Activated CD8-positive, alpha-beta T cell treated with anti-CD3 and anti-CD28 coated beads, Interleukin-2, amount 10 ng/mL, durations not matched to agents 7 days and 5 days (primary cell): ENCODE results near the gene CTNNBIP1. TPM values are rescaled to one million over a fixed set of nuclear protein-coding genes. Genes with fewer than 3 reads are reported as not detected.
"Not testable (repeated sequence)": the region's sequence is repeated elsewhere in the genome, so short reads cannot be mapped to it uniquely, and the experiment has no call there.

Source experiments
- ATAC-seq: fragments of 150-1000 bp; cut with Tn5 transposase; one replicate; pipeline ENCODE4 v1.10.0; 2021; ENCODE audit warnings: moderate library complexity
- CTCF ChIA-PET: fragments of 350-600 bp; sonication (Branson Sonifier 250); formaldehyde crosslinking; loops from one replicate; lab custom pipeline; 2021; ENCODE audit warnings: antibody characterized with exemption; lab: Charles Lee
- POLR2A ChIA-PET: fragments of 350-600 bp; sonication (Branson Sonifier 250); formaldehyde crosslinking; loops from one replicate; lab custom pipeline; 2021; ENCODE audit warnings: antibody characterized with exemption; lab: Charles Lee
- DNase-seq: peaks from one replicate; pipeline ENCODE4 v3.0.0-alpha.2; 2020
- H3K27ac Mint-ChIP-seq: one replicate; pipeline ENCODE4 v1.8.0; 2021; ENCODE audit warnings: mild to moderate bottlenecking, mixed read lengths
- H3K27me3 Mint-ChIP-seq: one replicate; pipeline ENCODE4 v1.8.0; 2021; ENCODE audit warnings: low read depth, mixed read lengths
- H3K36me3 Mint-ChIP-seq: one replicate; pipeline ENCODE4 v1.8.0; 2021; ENCODE audit warnings: low read depth, mixed read lengths
- H3K4me1 Mint-ChIP-seq: one replicate; pipeline ENCODE4 v1.8.0; 2021; ENCODE audit warnings: low read depth, mixed read lengths
- H3K4me3 Mint-ChIP-seq: one replicate; pipeline ENCODE4 v1.8.0; 2021; ENCODE audit warnings: mild to moderate bottlenecking, mixed read lengths
- H3K9me3 Mint-ChIP-seq: one replicate; pipeline ENCODE4 v1.8.0; 2022; ENCODE audit warnings: mixed read lengths; ENCODE audit not compliant: insufficient read depth
- total RNA-seq, 2 experiments: library from RNA; stranded (reverse); gene quantifications; one replicate each; pipeline ENCODE4 v1.2.3, GENCODE V29; 2021

Gene CTNNBIP1
- total RNA-seq, 2 experiments from 2014 or later, result 18.2 to 23.6 TPM

DNA sequence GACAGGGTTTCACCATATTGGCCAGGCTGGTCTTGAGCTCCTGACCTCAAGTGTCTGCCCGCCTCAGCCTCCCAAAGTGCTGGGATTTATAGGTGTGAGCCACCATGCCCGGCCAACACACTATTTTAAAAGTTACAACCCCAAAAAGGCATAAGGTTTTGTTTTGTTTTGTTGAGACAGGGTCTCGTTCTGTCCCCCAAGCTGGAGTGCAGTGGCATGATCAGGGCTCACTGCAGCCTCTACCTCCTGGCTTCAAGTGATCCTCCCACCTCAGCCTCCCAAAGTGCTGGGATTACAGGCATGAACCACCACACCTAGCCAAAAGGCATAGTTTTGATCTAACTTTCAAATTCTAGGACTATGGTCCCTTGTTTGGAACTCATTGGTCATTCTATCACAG, 7.4 kb upstream of the CTNNBIP1 start:
- H3K9me3 Mint-ChIP-seq, H3K4me3 Mint-ChIP-seq, DNase-seq, H3K36me3 Mint-ChIP-seq, H3K27ac Mint-ChIP-seq, ATAC-seq, H3K27me3 Mint-ChIP-seq, POLR2A ChIA-PET, H3K4me1 Mint-ChIP-seq: not testable (repeated sequence)
- CTCF ChIA-PET, result interaction anchor here (1.6 kb wide), 1 partner anchor 43 kb away, joined by 5 read pairs; no protein-coding TSS in a partner anchor

DNA sequence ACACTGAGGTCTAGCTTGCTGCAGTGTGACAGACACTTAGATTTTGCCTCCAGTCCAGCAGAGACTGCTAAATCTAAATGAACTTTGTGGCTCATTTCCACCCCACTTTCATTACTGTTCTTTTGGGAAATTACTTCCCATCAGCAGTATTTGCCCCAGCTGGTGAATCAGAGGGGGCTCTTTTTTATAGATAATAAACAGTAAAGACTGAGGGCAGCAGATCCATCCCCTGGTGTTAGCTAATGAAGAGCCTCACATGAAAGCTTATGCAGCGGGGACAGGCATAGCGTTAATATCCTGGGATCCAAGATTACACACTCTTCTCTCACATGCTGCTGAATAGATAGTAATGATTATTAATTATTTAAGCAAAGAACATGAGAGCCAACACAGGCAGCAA, 6.4 kb upstream of the CTNNBIP1 start:
- Mint-ChIP-seq H3K4me3 (no peak overlapping the region), H3K4me1 (peaks cover 4% of the 10 kb centered on the region), H3K27me3 (peaks cover 3% of the 10 kb centered on the region), H3K9me3 (no peaks in the 10 kb centered on the region), H3K27ac (no peak overlapping the region), H3K36me3 (no peaks in the 10 kb centered on the region)
- DNase-seq (no peak), ATAC-seq (no peak)
- CTCF ChIA-PET, result no interaction called here
- POLR2A ChIA-PET, result no interaction called here

DNA sequence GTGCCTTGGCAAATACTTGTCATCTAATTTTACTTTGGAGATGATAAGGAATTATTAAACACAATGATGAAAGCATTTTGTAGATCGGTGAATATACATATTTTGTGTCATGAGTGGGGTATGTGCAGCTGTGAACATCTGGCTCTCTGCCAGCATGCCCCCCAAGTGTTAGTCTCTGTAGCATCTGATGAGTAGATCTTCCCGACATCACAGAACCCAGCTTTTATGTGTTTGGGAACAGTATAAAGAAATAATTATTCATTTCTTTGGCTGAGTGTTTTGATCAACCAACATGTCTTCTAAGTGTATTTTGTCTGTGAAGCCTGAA, 4.5 kb upstream of the CTNNBIP1 start:
- Mint-ChIP-seq H3K36me3 (no peaks in the 10 kb centered on the region), H3K27ac (no peak overlapping the region), H3K9me3 (no peaks in the 10 kb centered on the region), H3K4me1 (peaks cover 12% of the 10 kb centered on the region), H3K4me3 (no peak overlapping the region), H3K27me3 (peaks cover 3% of the 10 kb centered on the region)
- ChIA-PET POLR2A (interaction anchor here (0.8 to 0.9 kb wide), 2 partner anchors 27 to 29 kb away, joined by 3 to 4 read pairs; partner anchors contain the start of genes LZIC and NMNAT1), CTCF (interaction anchor here (0.7 to 2.8 kb wide), 10 partner anchors 21 to 130 kb away, joined by 3 to 24 read pairs (median 6); partner anchors contain the start of genes LZIC and NMNAT1)
- DNase-seq (no peak), ATAC-seq (no peak)

DNA sequence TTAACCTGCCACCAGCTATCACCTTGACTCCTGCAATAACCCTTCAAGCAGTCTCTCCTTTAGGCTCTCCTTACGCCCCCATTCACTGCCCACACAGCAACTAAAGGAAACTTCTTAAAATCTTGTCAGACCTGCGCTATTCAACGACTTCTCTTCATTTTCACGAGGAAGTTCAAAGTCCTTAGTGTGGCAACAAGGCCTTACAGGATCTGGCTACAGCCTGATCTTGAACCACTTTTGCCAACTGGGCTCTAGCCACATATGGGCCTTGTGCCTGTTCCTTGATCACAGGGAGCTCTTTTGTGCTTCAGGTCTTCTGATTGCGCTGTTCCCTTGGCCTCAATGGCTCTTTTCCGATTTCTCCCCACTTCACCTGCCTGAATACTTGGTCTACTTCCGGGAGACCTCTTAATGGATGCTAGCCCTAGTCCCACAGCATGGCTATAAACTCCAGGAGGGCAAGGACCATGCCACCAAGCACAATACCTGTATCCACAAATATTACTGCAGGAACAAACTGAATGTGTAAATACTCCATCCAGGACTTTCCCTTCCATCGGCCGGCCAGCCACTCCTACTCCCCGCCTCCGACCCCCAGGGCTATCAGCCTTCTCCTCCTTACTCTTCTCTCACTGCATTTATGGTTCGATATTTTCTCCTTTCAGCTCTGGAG, 2.3 kb upstream of the CTNNBIP1 start:
- CTCF ChIA-PET, result no interaction called here
- Mint-ChIP-seq H3K27me3 (peaks cover 3% of the 10 kb centered on the region), H3K4me3 (peak overlapping the region; percentile 17), H3K36me3 (no peaks in the 10 kb centered on the region), H3K9me3 (no peaks in the 10 kb centered on the region), H3K27ac (peak overlapping the region; percentile 3), H3K4me1 (peaks cover 30% of the 10 kb centered on the region)
- DNase-seq, result no peak
- POLR2A ChIA-PET, result no interaction called here
- no peak for ATAC-seq

DNA sequence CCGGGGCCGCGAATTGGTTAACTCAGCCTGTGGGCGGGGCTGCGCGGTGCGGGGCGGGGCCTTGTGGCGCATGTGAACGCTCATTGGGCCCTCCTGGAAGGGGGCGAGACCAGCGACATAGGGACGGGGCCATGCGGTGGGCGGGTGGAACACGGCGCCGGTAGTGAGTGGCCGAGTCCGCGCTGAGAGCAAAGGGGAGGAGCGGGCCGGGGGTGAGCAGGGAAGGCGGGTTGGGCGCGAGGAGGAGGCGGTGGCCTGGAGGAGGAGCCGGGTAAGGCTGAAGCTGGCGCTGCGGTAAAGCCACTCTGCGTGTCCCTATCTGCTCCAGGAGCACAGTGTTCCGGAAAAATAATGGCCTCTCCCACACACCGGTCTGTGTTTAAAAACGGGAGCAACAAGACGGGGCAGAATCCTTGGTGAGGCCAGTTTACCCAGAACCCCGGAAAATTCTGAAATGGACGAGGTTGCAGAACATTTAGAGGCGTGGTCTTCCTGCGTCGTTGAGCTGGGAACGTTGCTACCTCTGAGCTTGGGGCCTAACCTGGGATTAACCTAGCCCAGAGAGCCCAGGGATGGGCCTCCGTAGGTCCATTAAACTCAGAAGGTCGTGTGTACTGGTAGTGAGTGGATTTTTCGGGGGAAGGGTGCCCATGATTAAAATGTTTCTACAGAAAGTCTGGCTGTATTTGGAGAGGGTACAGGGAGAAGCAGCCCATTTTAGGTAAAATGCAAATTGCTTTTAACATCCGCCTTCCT, 532 bp upstream of the CTNNBIP1 start:
- Mint-ChIP-seq H3K4me3 (peak overlapping the region; percentile 93), H3K9me3 (no peaks in the 10 kb centered on the region), H3K4me1 (peaks cover 34% of the 10 kb centered on the region), H3K27me3 (peaks cover 3% of the 10 kb centered on the region), H3K27ac (peak overlapping the region; percentile 97), H3K36me3 (no peaks in the 10 kb centered on the region)
- CTCF ChIA-PET, result interaction anchor here (0.6 to 1.0 kb wide), 4 partner anchors 31 to 126 kb away, joined by 3 to 8 read pairs (median 4); partner anchors contain the start of genes LZIC and NMNAT1
- POLR2A ChIA-PET, result interaction anchor here (0.8 to 1.2 kb wide), 4 partner anchors 28 to 322 kb away, joined by 3 to 6 read pairs (median 4); partner anchors contain the start of genes LZIC, NMNAT1 and TMEM201
- DNase-seq, result peak; percentile 100
- peak; percentile 98 for ATAC-seq

DNA sequence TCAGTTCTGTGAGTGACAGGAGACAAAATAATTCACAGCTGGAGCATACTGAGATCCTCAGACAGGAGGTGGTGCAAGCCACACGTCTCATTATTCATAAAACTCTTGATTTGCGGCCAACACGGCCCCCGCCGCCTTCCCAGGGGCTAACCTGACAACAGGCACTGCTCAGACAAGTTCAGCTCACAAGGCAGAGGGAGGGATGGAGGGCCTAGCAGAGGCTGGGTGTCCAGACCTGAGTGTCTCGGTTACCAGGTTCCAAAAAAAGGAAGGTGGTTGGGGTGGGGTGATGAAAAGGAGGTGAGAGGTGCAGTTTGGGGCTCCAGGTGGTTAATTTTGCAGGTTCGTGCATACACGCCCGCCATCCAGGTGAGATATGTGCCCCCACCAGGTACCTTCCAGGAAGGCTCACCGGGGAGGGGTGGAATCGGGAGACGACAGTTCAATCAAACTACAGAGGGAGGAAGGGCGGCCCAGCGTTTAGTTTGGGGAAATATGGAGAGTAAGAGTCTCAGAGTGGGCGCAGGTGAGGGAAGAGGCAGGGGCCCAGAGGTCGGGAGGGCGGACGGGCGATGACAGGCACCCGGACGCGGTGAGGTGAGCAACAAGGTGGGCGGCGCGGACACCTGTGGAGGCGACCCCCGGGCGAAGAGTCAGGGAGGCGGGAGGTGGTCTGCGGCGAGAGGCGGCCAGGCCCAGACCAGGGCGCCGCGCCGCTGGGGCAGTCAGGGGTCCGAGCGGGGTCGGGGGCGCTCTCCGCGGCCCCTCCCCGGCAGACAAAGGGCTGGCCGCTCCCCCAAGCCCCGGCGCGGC, 629 bp downstream of the CTNNBIP1 start:
- CTCF ChIA-PET, result interaction anchor here (1.0 to 1.1 kb wide), 3 partner anchors 33 to 42 kb away, joined by 5 to 6 read pairs (median 6); no protein-coding TSS in a partner anchor
- Mint-ChIP-seq H3K36me3 (no peaks in the 10 kb centered on the region), H3K27ac (peak overlapping the region; percentile 88), H3K27me3 (peaks cover 1% of the 10 kb centered on the region), H3K4me3 (peak overlapping the region; percentile 93), H3K9me3 (no peaks in the 10 kb centered on the region), H3K4me1 (peaks cover 34% of the 10 kb centered on the region)
- ATAC-seq, result no peak
- POLR2A ChIA-PET, result interaction anchor here (0.6 kb wide), 1 partner anchor 26 kb away, joined by 3 read pairs; no protein-coding TSS in a partner anchor
- peak; percentile 46 for DNase-seq

DNA sequence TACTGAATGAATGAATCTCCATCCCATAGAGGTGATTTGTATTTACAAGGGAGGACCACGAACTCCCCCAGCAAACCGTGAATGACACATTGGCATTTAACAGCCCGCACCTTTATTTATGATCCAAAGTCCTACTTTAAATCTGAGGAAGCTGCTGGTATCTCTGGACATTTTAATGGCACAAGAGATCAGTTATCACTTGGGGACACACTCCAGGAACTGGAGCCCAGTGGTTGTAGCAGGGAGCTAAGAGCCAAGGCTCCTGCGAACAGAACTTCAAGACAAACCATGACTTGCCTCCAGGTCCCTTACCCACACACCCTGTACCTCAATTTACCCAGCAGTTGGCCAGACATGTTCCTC, 1.2 kb downstream of the CTNNBIP1 start:
- H3K4me3 Mint-ChIP-seq, result peak overlapping the region; percentile 93
- POLR2A ChIA-PET, result interaction anchor here (0.6 kb wide), 1 partner anchor 26 kb away, joined by 3 read pairs; no protein-coding TSS in a partner anchor
- no peaks in the 10 kb centered on the region for H3K9me3 Mint-ChIP-seq
- no peaks in the 10 kb centered on the region for H3K27me3 Mint-ChIP-seq
- H3K36me3 Mint-ChIP-seq, result no peaks in the 10 kb centered on the region
- no peak for DNase-seq
- CTCF ChIA-PET, result interaction anchor here (1.0 to 1.1 kb wide), 3 partner anchors 33 to 42 kb away, joined by 5 to 6 read pairs (median 6); no protein-coding TSS in a partner anchor
- H3K27ac Mint-ChIP-seq, result peak overlapping the region; percentile 88
- no peak for ATAC-seq
- H3K4me1 Mint-ChIP-seq, result peaks cover 34% of the 10 kb centered on the region

DNA sequence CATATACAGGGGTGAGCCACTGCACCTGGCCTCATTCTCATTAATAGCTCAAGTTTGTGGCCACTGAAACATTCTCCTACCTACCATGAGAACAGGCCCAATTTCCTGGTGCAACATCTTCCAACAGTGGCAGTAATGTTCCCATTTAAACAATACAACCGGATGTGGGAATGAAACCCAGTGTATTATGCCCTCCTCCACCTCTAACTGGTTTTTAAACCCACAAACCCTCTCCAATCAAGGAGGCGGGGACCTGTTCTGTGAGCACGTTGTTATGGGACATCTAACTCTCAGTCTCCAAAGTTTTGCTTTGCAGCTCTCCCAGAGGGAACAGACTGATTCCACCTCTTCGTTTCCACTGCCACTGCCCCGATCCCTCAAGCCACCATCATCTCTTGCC, 2.6 kb downstream of the CTNNBIP1 start:
- Mint-ChIP-seq H3K36me3 (no peaks in the 10 kb centered on the region), H3K27me3 (no peaks in the 10 kb centered on the region), H3K4me1 (peaks cover 34% of the 10 kb centered on the region), H3K9me3 (no peaks in the 10 kb centered on the region), H3K27ac (no peak overlapping the region), H3K4me3 (no peak overlapping the region)
- ATAC-seq (no peak), DNase-seq (no peak)
- ChIA-PET POLR2A (no interaction called here), CTCF (interaction anchor here (1.0 to 1.6 kb wide), 2 partner anchors 14 to 25 kb away, joined by 3 read pairs; no protein-coding TSS in a partner anchor)

DNA sequence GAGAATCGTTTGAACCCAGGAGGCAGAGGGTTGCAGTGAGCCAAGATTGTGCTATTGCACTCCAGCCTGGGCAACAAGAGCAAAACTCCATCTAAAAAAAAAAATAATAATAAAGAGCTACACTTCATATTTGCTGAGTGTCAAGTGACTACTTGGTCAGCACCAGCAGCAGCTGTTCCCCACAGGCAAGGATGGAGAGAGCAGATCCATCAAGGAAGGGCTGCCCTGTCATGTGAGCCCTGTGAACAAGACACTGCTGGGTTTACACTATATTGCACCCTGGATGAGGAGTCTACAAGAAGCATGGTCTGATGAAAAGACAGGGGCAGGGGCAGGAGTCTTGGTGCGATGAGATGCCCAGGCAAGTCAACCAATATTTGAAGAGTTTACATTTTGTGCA, 3.6 kb downstream of the CTNNBIP1 start:
- Mint-ChIP-seq H3K27me3 (no peaks in the 10 kb centered on the region), H3K9me3 (no peaks in the 10 kb centered on the region), H3K4me3 (no peak overlapping the region), H3K4me1 (peaks cover 30% of the 10 kb centered on the region), H3K36me3 (no peaks in the 10 kb centered on the region), H3K27ac (no peak overlapping the region)
- DNase-seq (no peak), ATAC-seq (no peak)
- POLR2A ChIA-PET, result no interaction called here
- CTCF ChIA-PET, result interaction anchor here (1.6 kb wide), 1 partner anchor 24 kb away, joined by 3 read pairs; no protein-coding TSS in a partner anchor

DNA sequence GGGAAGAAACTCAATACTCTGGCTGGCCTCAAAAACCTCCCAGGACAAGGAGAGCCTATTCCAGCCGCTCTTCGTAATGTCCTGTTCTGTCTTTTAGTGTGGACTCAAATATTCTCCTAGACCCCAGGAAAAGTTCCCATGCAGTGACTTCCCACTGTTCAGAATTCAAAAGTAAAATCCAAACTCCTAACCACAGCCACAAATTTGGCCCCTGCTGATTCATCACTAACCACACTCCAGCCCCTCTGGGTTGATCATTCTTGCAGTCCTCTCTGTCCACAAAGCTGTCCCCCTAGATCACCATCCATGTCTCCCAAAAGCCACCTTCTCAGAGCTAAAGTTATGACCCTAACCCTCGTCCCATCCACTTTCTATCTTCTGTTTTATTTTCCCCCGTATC, 5.1 kb downstream of the CTNNBIP1 start:
- Mint-ChIP-seq H3K9me3 (no peaks in the 10 kb centered on the region), H3K27me3 (no peaks in the 10 kb centered on the region), H3K27ac (no peak overlapping the region), H3K36me3 (no peaks in the 10 kb centered on the region), H3K4me1 (peaks cover 33% of the 10 kb centered on the region), H3K4me3 (no peak overlapping the region)
- CTCF ChIA-PET, result interaction anchor here (0.6 to 2.5 kb wide), 4 partner anchors 12 to 120 kb away, joined by 3 to 7 read pairs (median 4); no protein-coding TSS in a partner anchor
- DNase-seq (no peak), ATAC-seq (no peak)
- POLR2A ChIA-PET, result no interaction called here

DNA sequence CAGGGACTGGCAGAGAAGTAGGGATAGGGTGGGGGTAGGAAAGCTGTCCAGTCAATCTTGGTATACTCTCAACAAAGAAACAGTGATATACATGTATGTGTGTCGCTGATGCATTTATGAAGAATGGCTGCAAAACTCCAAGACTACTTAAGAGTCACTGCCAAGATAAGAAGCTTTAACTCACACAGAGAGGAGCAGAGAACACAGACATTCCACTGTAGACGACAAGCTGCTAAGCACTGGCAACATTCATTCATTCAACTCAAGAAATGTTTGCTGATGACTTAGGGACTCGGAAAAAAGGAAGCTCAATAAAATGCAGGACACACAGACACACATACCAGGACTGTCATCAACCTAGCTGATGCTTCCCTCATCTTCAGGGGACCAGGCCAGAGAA, 5.5 kb downstream of the CTNNBIP1 start:
- no peaks in the 10 kb centered on the region for H3K9me3 Mint-ChIP-seq
- H3K27ac Mint-ChIP-seq, result no peak overlapping the region
- CTCF ChIA-PET, result interaction anchor here (0.6 to 2.5 kb wide), 4 partner anchors 11 to 120 kb away, joined by 3 to 7 read pairs (median 4); no protein-coding TSS in a partner anchor
- DNase-seq (no peak), ATAC-seq (no peak)
- H3K36me3 Mint-ChIP-seq, result no peaks in the 10 kb centered on the region
- H3K27me3 Mint-ChIP-seq, result no peaks in the 10 kb centered on the region
- POLR2A ChIA-PET, result interaction anchor here (0.6 kb wide), 1 partner anchor 33 kb away, joined by 4 read pairs; no protein-coding TSS in a partner anchor
- peaks cover 33% of the 10 kb centered on the region for H3K4me1 Mint-ChIP-seq
- no peak overlapping the region for H3K4me3 Mint-ChIP-seq
